Measurements from ENCODE around the gene KBTBD6.

GRCh38 chr13:41107584-41108014 lies 25.0 kb downstream of the KBTBD6 start:
- TF ChIP-seq CTCF (IDR thresholded peaks at IDR 0.05; ENCODE audit: low read depth, low read length): no peak
- no peak for TF ChIP-seq EZH2phosphoT487 (IDR thresholded peaks at IDR 0.05; ENCODE audit: low read depth)

Data from OCI-LY3 (cell line).